Measurements from ENCODE around the gene SNAI3.
A peak's percentile ranks its signal among the peaks of the same experiment; 100 is the strongest.

The SNAI3 gene

GRCh38 chr16:88634994-88635670 lies 51.2 kb downstream of the SNAI3 start:
- H3K27ac Mint-ChIP-seq, result peak overlapping the region in 1 of 2 donors; percentile 67
- peak overlapping the region; percentile 80 to 92 for H3K4me3 Mint-ChIP-seq
- H3K4me1 Mint-ChIP-seq, result peaks cover 87% of the 10 kb centered on the region
- DNase-seq, result no peak
- peaks cover 0 to 10% of the 10 kb centered on the region in 2 donors for H3K9me3 Mint-ChIP-seq
- peaks cover 48% of the 10 kb centered on the region for H3K27me3 Mint-ChIP-seq
- no peak for ATAC-seq

- Mint-ChIP-seq H3K4me1 (peaks cover 79% of the 10 kb centered on the region), H3K27ac (peak overlapping the region in 1 of 2 donors; percentile 92), H3K27me3 (peaks cover 40% of the 10 kb centered on the region), H3K4me3 (peak overlapping the region; percentile 80 to 92), H3K9me3 (peaks cover 0 to 10% of the 10 kb centered on the region in 2 donors)
- ATAC-seq (peak; percentile 58), DNase-seq (peak; percentile 61 to 66)
Measured at GRCh38 chr16:88634141-88634993, 51.9 kb downstream of the SNAI3 start.

GRCh38 chr16:88633684-88634140 lies 52.6 kb downstream of the SNAI3 start:
- Mint-ChIP-seq H3K27ac (peak overlapping the region in 1 of 2 donors; percentile 71), H3K4me3 (peak overlapping the region; percentile 80 to 92), H3K9me3 (peaks cover 0 to 10% of the 10 kb centered on the region in 2 donors), H3K27me3 (peaks cover 34% of the 10 kb centered on the region), H3K4me1 (peaks cover 73% of the 10 kb centered on the region)
- ATAC-seq (peak; percentile 64), DNase-seq (peak; percentile 66 to 75)

- Mint-ChIP-seq H3K27ac (peak overlapping the region in 1 of 2 donors; percentile 42), H3K9me3 (peaks cover 0 to 8% of the 10 kb centered on the region in 2 donors), H3K27me3 (peaks cover 22% of the 10 kb centered on the region), H3K4me3 (no peak overlapping the region), H3K4me1 (peaks cover 64% of the 10 kb centered on the region)
- no peak for ATAC-seq
- no peak for DNase-seq
Measured at GRCh38 chr16:88632587-88632930, 53.7 kb downstream of the SNAI3 start.

- peaks cover 61% of the 10 kb centered on the region for H3K4me1 Mint-ChIP-seq
- no peak for ATAC-seq
- H3K27ac Mint-ChIP-seq, result peak overlapping the region in 1 of 2 donors; percentile 42
- H3K27me3 Mint-ChIP-seq, result peaks cover 17% of the 10 kb centered on the region
- H3K9me3 Mint-ChIP-seq, result peaks cover 0 to 2% of the 10 kb centered on the region in 2 donors
- no peak for DNase-seq
- no peak overlapping the region for H3K4me3 Mint-ChIP-seq
Measured at GRCh38 chr16:88631920-88632586, 54.3 kb downstream of the SNAI3 start.

GRCh38 chr16:88631384-88631783 lies 54.9 kb downstream of the SNAI3 start:
- no peak overlapping the region for H3K27ac Mint-ChIP-seq
- H3K4me3 Mint-ChIP-seq, result no peak overlapping the region
- H3K4me1 Mint-ChIP-seq, result peaks cover 57% of the 10 kb centered on the region
- ATAC-seq (no peak), DNase-seq (no peak)
- no peaks in the 10 kb centered on the region for H3K9me3 Mint-ChIP-seq
- H3K27me3 Mint-ChIP-seq, result peaks cover 14% of the 10 kb centered on the region

- Mint-ChIP-seq H3K9me3 (no peaks in the 10 kb centered on the region), H3K4me3 (no peak overlapping the region), H3K27ac (peak overlapping the region in 1 of 2 donors; percentile 27), H3K27me3 (peaks cover 9% of the 10 kb centered on the region), H3K4me1 (peaks cover 52% of the 10 kb centered on the region)
- DNase-seq (no peak), ATAC-seq (no peak)
Measured at GRCh38 chr16:88630941-88631340, 55.4 kb downstream of the SNAI3 start.

- Mint-ChIP-seq H3K4me3 (no peak overlapping the region), H3K27me3 (peaks cover 4% of the 10 kb centered on the region), H3K27ac (no peak overlapping the region), H3K9me3 (no peaks in the 10 kb centered on the region), H3K4me1 (peaks cover 49% of the 10 kb centered on the region)
- ATAC-seq (no peak), DNase-seq (no peak)
Measured at GRCh38 chr16:88630433-88630832, 55.9 kb downstream of the SNAI3 start.

- Mint-ChIP-seq H3K4me3 (no peak overlapping the region), H3K27ac (peak overlapping the region; percentile 72 to 76), H3K9me3 (no peaks in the 10 kb centered on the region), H3K4me1 (peaks cover 47% of the 10 kb centered on the region), H3K27me3 (no peaks in the 10 kb centered on the region)
- no peak for ATAC-seq
- no peak for DNase-seq
Measured at GRCh38 chr16:88629835-88630234, 56.5 kb downstream of the SNAI3 start.

GRCh38 chr16:88628512-88628974 lies 57.8 kb downstream of the SNAI3 start:
- no peak for DNase-seq
- Mint-ChIP-seq H3K9me3 (no peaks in the 10 kb centered on the region), H3K4me3 (no peak overlapping the region), H3K27me3 (no peaks in the 10 kb centered on the region), H3K4me1 (peaks cover 42% of the 10 kb centered on the region), H3K27ac (peak overlapping the region in 1 of 2 donors; percentile 46)
- ATAC-seq, result no peak
